GM12878 (cell line): Measurements from ENCODE around the gene VSIG10L2. TPM values are rescaled to one million over a fixed set of nuclear protein-coding genes. Genes with fewer than 3 reads are reported as not detected.

Experiments used
- ATAC-seq: fragments of 200-7000 bp; cut with Tn5 transposase; 3 replicates; pipeline ENCODE4 v1.9.1; 2020; ENCODE audit warnings: mild to moderate bottlenecking, moderate library complexity
- BruUV-seq: library from RNA; stranded (reverse); fragments of 400-500 nt; replicated peaks from 2 replicates; lab custom pipeline; 2021; lab: Mats Ljungman, UMichigan
- CTCF ChIA-PET: fragments of 300-600 bp; sonication (Branson Sonifier 250); formaldehyde crosslinking; extraction: SDS; loops from one replicate; lab custom pipeline; 2021; ENCODE audit warnings: inconsistent platforms; lab: Yijun Ruan, JAX
- POLR2A ChIA-PET: fragments of 350-600 bp; formaldehyde crosslinking; extraction: SDS; loops from one replicate; lab custom pipeline; 2021; ENCODE audit warnings: inconsistent platforms; lab: Charles Lee
- RAD21 ChIA-PET: fragments of 300-600 bp; sonication (Branson Sonifier 250); formaldehyde crosslinking; loops from one replicate; lab custom pipeline; 2023; ENCODE audit warnings: antibody characterized with exemption; ENCODE audit not compliant: unreplicated experiment; lab: Charles Lee
- SMC1A ChIA-PET: fragments of 300-600 bp; sonication (Branson Sonifier 250); formaldehyde crosslinking; loops from one replicate; lab custom pipeline; 2023; ENCODE audit not compliant: unreplicated experiment, uncharacterized antibody; lab: Charles Lee
- DNase-seq: peaks from one replicate; pipeline ENCODE4 v3.0.0-alpha.2; 2011; ENCODE audit warnings: low read depth, low spot score
- FAIRE-seq: peaks from 3 replicates; lab custom pipeline; 2011; peaks lifted over from hg19 to GRCh38; lab: Jason Lieb, UNC
- H2AFZ ChIP-seq: 2 replicates; pipeline ENCODE4 v1.6.0; 2011; ENCODE audit warnings: low read depth, low read length, control low read depth; ENCODE audit not compliant: control insufficient read depth
- H3K27ac ChIP-seq: 2 replicates; pipeline ENCODE4 v1.5.1; 2011; ENCODE audit warnings: control low read depth; ENCODE audit not compliant: control insufficient read depth, insufficient read depth
- H3K27me3 ChIP-seq, 2 experiments: replicated peaks in 1 of 2; 2 replicates each; pipeline versions ENCODE4 v1.6.0 to v1.6.1; 2011; ENCODE audit warnings: low read length in 1 of 2; ENCODE audit not compliant: control insufficient read depth in 2 of 2, insufficient read depth in 2 of 2
- H3K36me3 ChIP-seq, 2 experiments: 2 replicates each; pipeline ENCODE4 v1.5.1; 2011; ENCODE audit warnings: low read length in 1 of 2; ENCODE audit not compliant: control insufficient read depth in 2 of 2, insufficient read depth in 2 of 2
- H3K4me1 ChIP-seq: 2 replicates; pipeline ENCODE4 v1.6.1; 2011; ENCODE audit warnings: mild to moderate bottlenecking, low read length, moderate library complexity, mixed read lengths; ENCODE audit not compliant: control insufficient read depth, insufficient read depth
- H3K4me2 ChIP-seq: 2 replicates; pipeline ENCODE4 v1.6.0; 2011; ENCODE audit warnings: control low read depth; ENCODE audit not compliant: control insufficient read depth, insufficient read depth
- H3K4me3 ChIP-seq: fragments of 200-600 bp; sonication (generic); 2 replicates; pipeline ENCODE4 v1.5.1; 2016
- H3K79me2 ChIP-seq: 2 replicates; pipeline ENCODE4 v1.6.0; 2011; ENCODE audit warnings: low read length; ENCODE audit not compliant: control insufficient read depth, insufficient read depth
- H3K9ac ChIP-seq: 2 replicates; pipeline ENCODE4 v1.8.0; 2011; ENCODE audit warnings: low read length, control low read depth, mixed read lengths; ENCODE audit not compliant: control insufficient read depth, insufficient read depth
- H3K9me3 ChIP-seq: replicated peaks from 3 replicates; pipeline ENCODE4 v1.5.1; 2011; ENCODE audit warnings: mild to moderate bottlenecking, low read length; ENCODE audit not compliant: control insufficient read depth, insufficient read depth
- H4K20me1 ChIP-seq: 2 replicates; pipeline ENCODE4 v1.6.0; 2011; ENCODE audit not compliant: control insufficient read depth, insufficient read depth
- IRF3 ChIP-seq: fragments of 450-650 bp; IDR thresholded peaks from 2 replicates; pipeline ENCODE4 v1.6.1; 2014; ENCODE audit warnings: mild to moderate bottlenecking
- MTA2 ChIP-seq: fragments of 450-650 bp; IDR thresholded peaks from 2 replicates; pipeline ENCODE4 v1.6.1; 2016; ENCODE audit warnings: low read depth, mild to moderate bottlenecking, moderate library complexity
- NRF1 ChIP-seq: conservative IDR thresholded peaks from 2 replicates; pipeline ENCODE4 v1.6.1; 2011; ENCODE audit warnings: mild to moderate bottlenecking, low read depth, low read length, improper control_type of control experiment
- PRDM15 ChIP-seq: fragments of 450-650 bp; formaldehyde crosslinking; IDR thresholded peaks from 2 replicates; pipeline ENCODE4 v1.4.0; 2020; ENCODE audit warnings: mild to moderate bottlenecking, moderate library complexity
- SMAD1 ChIP-seq: fragments of 450-650 bp; IDR thresholded peaks from 2 replicates; pipeline ENCODE4 v1.6.1; 2018; ENCODE audit warnings: mild to moderate bottlenecking, low read depth; ENCODE audit not compliant: partially characterized antibody
- TAF1 ChIP-seq: IDR thresholded peaks from 2 replicates; pipeline ENCODE4 v1.6.1; 2011; ENCODE audit warnings: mild to moderate bottlenecking, low read depth, low read length, borderline replicate concordance
- ZZZ3 ChIP-seq: IDR thresholded peaks from 2 replicates; pipeline ENCODE4 v1.6.1; 2011; ENCODE audit warnings: low read depth; ENCODE audit not compliant: control insufficient read depth, insufficient read length
- WGBS: methylation state at CpG from one replicate; pipeline ENCODE4 v1.1.6; 2016; ENCODE audit warnings: low lambda C conversion rate; ENCODE audit not compliant: insufficient replicate concordance, insufficient coverage; ENCODE audit errors: missing lambda C conversion rate; 5-methylcytosine and 5-hydroxymethylcytosine counted together
- in situ Hi-C: fragments of 300-500 bp; cut with MboI; formaldehyde crosslinking; loops from 9 replicates; pipeline ENCODE4 v1.14.3; 2018; ENCODE audit warnings: mixed read lengths
- intact Hi-C: fragments of 100-400 bp; cut with micrococcal nuclease; formaldehyde crosslinking; loops from one replicate; pipeline ENCODE4 v1.14.2; 2022; ENCODE audit not compliant: unreplicated experiment
- polyA plus RNA-seq, 11 experiments: library from polyadenylated mRNA; depleted of rRNA in 4 of 11; unstranded in 6 of 11; stranded (reverse) in 5 of 11; fragments of >200 nt; fragmentation: Nextera tagmentation in 4 of 11; fragmentation: Illumina TruSeq in 1 of 11; extraction: Ambion mirVana in 4 of 11; extraction: Trizol in 1 of 11; gene quantifications; 1 replicate in 1 of 11; 2 replicates in 10 of 11; pipeline versions ENCODE4 v1.2.1 to v1.2.3, GENCODE V29; 2011 to 2016; ENCODE audit warnings: inconsistent platforms in 2 of 11, missing spikeins in 2 of 11, low read depth in 1 of 11
- total RNA-seq, 4 experiments: library from RNA; depleted of rRNA in 3 of 4; stranded (reverse); fragments of >200 nt in 3 of 4; fragmentation: Illumina TruSeq in 1 of 4; extraction: Trizol in 1 of 4; gene quantifications; 2 replicates each; pipeline versions ENCODE4 v1.2.1 to v1.2.3, GENCODE V29; 2013 to 2021
- TF ChIP-seq, protein P1 (sequence below), 3 experiments: IDR thresholded peaks in 2 of 3; conservative IDR thresholded peaks in 1 of 3; 2 replicates each; pipeline ENCODE4 v1.5.1; 2011; ENCODE audit warnings: low read depth in 3 of 3, low read length in 3 of 3, mild to moderate bottlenecking in 3 of 3, control low read depth in 2 of 3, moderate library complexity in 2 of 3, inconsistent platforms in 1 of 3, mixed read lengths in 1 of 3; ENCODE audit not compliant: control insufficient read depth in 2 of 3, insufficient read depth in 1 of 3; ENCODE audit errors: extremely low read depth in 1 of 3

Gene VSIG10L2
- total and polyA plus RNA-seq, 10 of the 15 experiments (the other 5 are each of a cell fraction or from before 2014, with no cell fraction given) = 0.02 TPM; not detected in 9

DNA sequence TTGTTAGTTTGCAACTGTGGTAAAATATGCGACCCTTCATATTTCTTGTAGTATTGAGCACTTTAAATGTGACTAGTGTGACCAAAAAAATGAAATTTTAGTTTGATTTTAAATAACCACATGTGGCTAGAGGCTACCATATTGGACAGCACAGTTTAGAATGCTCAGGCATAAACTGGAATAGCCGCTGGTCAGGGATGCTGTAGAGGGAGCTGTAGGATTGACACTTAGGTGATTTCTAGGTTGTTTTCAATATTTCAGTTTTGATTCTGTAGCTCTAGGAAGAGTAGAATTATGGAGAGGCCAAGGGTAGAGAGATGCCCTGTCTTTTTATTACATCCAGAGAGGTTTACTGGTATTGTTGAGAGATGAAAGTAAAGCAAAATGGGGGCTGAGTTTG, 10.8 kb upstream of the VSIG10L2 start:
- ATAC-seq (peak; percentile 53), FAIRE-seq (no peak), DNase-seq (no peak)
- POLR2A ChIA-PET = no interaction called here
- SMC1A ChIA-PET = interaction anchor here (1.0 kb wide), 1 partner anchor 188 kb away, joined by 3 read pairs; no protein-coding TSS in a partner anchor
- Histone ChIP-seq H3K27ac (no peak overlapping the region), H4K20me1 (no peaks in the 10 kb centered on the region), H3K36me3 (no peaks in the 10 kb centered on the region), H3K4me3 (no peak overlapping the region), H2AFZ (no peak overlapping the region), H3K27me3 (no peaks in the 10 kb centered on the region; a peak in 1 of 4 replicates), H3K4me2 (no peak overlapping the region), H3K9me3 (no peaks in the 10 kb centered on the region), H3K4me1 (no peaks in the 10 kb centered on the region), H3K9ac (no peak overlapping the region), H3K79me2 (no peaks in the 10 kb centered on the region)
- RAD21 ChIA-PET = interaction anchor here (1.1 to 1.6 kb wide), 2 partner anchors 256 to 258 kb away, joined by 3 to 8 read pairs; no protein-coding TSS in a partner anchor
- CTCF ChIA-PET = interaction anchor here (0.6 to 12.1 kb wide), 6 partner anchors 9 to 364 kb away, joined by 3 to 220 read pairs (median 4); no protein-coding TSS in a partner anchor
- in situ Hi-C loops = no loop called here
- intact Hi-C loops = no loop called here
- TF ChIP-seq, protein P1, sequence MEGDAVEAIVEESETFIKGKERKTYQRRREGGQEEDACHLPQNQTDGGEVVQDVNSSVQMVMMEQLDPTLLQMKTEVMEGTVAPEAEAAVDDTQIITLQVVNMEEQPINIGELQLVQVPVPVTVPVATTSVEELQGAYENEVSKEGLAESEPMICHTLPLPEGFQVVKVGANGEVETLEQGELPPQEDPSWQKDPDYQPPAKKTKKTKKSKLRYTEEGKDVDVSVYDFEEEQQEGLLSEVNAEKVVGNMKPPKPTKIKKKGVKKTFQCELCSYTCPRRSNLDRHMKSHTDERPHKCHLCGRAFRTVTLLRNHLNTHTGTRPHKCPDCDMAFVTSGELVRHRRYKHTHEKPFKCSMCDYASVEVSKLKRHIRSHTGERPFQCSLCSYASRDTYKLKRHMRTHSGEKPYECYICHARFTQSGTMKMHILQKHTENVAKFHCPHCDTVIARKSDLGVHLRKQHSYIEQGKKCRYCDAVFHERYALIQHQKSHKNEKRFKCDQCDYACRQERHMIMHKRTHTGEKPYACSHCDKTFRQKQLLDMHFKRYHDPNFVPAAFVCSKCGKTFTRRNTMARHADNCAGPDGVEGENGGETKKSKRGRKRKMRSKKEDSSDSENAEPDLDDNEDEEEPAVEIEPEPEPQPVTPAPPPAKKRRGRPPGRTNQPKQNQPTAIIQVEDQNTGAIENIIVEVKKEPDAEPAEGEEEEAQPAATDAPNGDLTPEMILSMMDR (IDR thresholded peaks at IDR 0.05 in 2 of 3, conservative IDR thresholded peaks at IDR 0.05 in 1 of 3; ENCODE audit: control insufficient read depth in 2 of 3, extremely low read depth in 1 of 3, insufficient read depth in 1 of 3, low read depth in 3 of 3, low read length in 3 of 3) = peak in 2 of 3 experiments; percentile 2 to 28; a peak in 2 of 6 replicates
- no peak for TF ChIP-seq NRF1
- WGBS = 9% methylated on average over 2 of the region's 2 CpGs
- no TSS peak for BruUV-seq

- ATAC-seq (no peak), FAIRE-seq (no peak), DNase-seq (no peak)
- no peaks in the 10 kb centered on the region for H3K4me1 ChIP-seq
- CTCF ChIA-PET = interaction anchor here (0.6 to 12.1 kb wide), 6 partner anchors 8 to 364 kb away, joined by 3 to 220 read pairs (median 4); no protein-coding TSS in a partner anchor
- H3K79me2 ChIP-seq = no peaks in the 10 kb centered on the region
- no peak overlapping the region for H3K9ac ChIP-seq
- in situ Hi-C loops = no loop called here
- no peaks in the 10 kb centered on the region for H3K9me3 ChIP-seq
- RAD21 ChIA-PET = interaction anchor here (1.1 to 1.6 kb wide), 2 partner anchors 255 to 258 kb away, joined by 3 to 8 read pairs; no protein-coding TSS in a partner anchor
- H3K4me2 ChIP-seq = no peak overlapping the region
- no peak overlapping the region for H3K4me3 ChIP-seq
- POLR2A ChIA-PET = no interaction called here
- intact Hi-C loops = no loop called here
- SMC1A ChIA-PET = interaction anchor here (1.0 kb wide), 1 partner anchor 188 kb away, joined by 3 read pairs; no protein-coding TSS in a partner anchor
- H2AFZ ChIP-seq = no peak overlapping the region
- no TSS peak for BruUV-seq
- 47% methylated on average over 12 of the region's 12 CpGs for WGBS
- H3K27me3 ChIP-seq = no peaks in the 10 kb centered on the region; a peak in 1 of 4 replicates
- H3K36me3 ChIP-seq = no peaks in the 10 kb centered on the region
- no peaks in the 10 kb centered on the region for H4K20me1 ChIP-seq
- no peak overlapping the region for H3K27ac ChIP-seq
- TF ChIP-seq MTA2 (no peak), PRDM15 (CRISPR knock-in tag) (no peak), IRF3 (no peak), TAF1 (no peak), SMAD1 (no peak), ZZZ3 (no peak)
These were observed 10.1 kb upstream of the VSIG10L2 start for GRCh38 chr11:125935618-125936199.
